Choroid plexus epithelial cell (primary cell): Measurements from ENCODE around the gene CELSR3.

ENCODE experiments used
- DNase-seq: peaks from one replicate; pipeline ENCODE4 v3.0.0-alpha.2; 2010; ENCODE audit warnings: low read depth
- H3K4me3 ChIP-seq: 2 replicates; pipeline ENCODE4 v1.5.1; 2011; ENCODE audit warnings: low read depth, mild to moderate bottlenecking, control low read depth, low read length, moderate library complexity
- TF ChIP-seq, protein P1 (sequence below): conservative IDR thresholded peaks from 2 replicates; pipeline ENCODE4 v1.5.1; 2011; ENCODE audit warnings: low read depth, mild to moderate bottlenecking, control low read depth, inconsistent platforms, low read length, moderate library complexity

CELSR3 gene

DNA sequence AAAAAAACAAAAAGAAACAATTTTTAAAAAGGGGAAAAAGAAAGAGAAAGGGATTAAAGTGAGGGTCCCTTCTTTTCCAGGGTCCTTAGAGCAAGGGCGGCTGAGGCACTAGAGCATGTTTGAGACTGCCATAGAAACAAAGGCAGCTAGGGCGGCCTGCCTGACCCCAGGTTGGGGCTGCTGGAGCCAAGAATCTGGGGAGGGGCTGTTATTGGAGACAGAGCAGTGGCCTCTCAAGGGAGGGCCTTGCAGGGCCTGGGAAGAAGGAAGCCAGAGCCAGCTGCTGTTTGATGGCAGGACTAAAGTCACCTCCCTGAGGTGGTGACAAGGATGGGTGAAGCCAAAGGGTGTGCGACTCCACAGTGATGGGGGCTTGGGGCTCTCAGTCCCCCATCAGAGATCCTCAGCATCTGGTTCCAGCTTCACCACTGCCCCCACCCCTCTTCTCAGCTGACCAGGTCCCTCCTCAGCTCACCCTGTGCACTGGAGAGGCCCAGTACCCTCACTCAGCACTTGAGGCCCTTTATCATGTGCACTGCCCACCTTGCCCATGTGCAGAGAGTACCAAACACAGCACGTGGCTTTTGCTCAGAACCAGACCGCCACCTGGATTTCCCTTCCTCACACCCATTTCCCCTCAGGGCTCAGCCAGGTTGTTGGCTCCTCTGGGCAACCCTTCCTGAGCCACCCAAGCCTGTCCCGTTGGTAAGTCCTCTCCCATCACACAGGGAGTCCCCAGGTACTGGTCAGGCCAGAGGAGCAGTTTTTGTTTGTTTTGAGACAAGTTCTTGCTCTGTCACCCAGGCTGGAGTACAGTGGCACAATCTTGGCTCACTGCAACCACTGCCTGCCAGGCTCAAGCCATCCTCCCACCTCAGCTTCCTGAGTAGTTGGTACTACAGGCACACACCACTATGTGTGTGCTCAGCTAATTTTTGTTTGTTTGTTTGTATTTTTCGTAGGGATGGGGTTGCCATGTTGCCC is 42.9 kb downstream of the CELSR3 start:
- DNase-seq = no peak
- TF ChIP-seq, protein P1, sequence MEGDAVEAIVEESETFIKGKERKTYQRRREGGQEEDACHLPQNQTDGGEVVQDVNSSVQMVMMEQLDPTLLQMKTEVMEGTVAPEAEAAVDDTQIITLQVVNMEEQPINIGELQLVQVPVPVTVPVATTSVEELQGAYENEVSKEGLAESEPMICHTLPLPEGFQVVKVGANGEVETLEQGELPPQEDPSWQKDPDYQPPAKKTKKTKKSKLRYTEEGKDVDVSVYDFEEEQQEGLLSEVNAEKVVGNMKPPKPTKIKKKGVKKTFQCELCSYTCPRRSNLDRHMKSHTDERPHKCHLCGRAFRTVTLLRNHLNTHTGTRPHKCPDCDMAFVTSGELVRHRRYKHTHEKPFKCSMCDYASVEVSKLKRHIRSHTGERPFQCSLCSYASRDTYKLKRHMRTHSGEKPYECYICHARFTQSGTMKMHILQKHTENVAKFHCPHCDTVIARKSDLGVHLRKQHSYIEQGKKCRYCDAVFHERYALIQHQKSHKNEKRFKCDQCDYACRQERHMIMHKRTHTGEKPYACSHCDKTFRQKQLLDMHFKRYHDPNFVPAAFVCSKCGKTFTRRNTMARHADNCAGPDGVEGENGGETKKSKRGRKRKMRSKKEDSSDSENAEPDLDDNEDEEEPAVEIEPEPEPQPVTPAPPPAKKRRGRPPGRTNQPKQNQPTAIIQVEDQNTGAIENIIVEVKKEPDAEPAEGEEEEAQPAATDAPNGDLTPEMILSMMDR = no peak
- no peak overlapping the region for H3K4me3 ChIP-seq

DNA sequence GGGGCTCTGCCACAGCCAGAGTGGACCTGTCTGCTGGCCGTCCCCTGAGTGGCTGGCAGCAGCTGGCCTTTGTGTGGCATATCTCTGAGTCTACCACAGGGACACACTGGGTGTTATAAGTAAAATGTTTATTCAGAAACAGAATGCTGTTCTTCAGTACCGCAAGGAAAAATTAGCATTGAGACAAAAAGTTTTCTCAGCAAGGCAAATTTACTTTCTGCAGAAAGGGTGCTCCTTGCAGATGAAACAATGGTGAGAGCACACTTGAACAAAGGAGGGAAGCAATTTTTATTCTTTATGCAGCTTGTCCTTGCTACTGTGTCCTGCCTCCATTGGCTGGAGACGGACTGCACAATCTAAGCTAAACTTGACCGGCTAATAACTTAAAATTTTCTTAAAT is 45.1 kb downstream of the CELSR3 start:
- H3K4me3 ChIP-seq = no peak overlapping the region
- TF ChIP-seq, protein P1 = no peak
- DNase-seq = peak; percentile 14

DNA sequence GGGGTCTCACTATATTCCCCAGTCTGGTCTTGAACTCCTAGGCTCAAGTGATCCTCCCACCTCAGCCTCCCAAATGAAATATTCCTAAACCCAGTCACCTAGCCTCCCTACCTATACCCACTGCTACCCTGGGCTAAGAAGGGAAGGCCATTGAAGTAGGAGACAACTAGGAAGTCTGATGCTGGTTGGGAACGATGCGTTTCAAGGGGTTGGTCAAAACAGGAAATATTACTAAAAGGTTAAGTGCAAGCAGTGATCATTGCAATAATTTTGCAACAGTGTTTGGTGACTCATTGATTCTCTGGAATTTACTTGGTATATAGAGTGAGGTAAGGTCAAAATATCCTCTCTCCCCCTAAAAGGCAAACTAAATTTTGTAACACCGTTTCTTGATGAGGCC is 48.6 kb downstream of the CELSR3 start:
- no peak overlapping the region for H3K4me3 ChIP-seq
- TF ChIP-seq, protein P1 = no peak
- peak; percentile 84 for DNase-seq

DNA sequence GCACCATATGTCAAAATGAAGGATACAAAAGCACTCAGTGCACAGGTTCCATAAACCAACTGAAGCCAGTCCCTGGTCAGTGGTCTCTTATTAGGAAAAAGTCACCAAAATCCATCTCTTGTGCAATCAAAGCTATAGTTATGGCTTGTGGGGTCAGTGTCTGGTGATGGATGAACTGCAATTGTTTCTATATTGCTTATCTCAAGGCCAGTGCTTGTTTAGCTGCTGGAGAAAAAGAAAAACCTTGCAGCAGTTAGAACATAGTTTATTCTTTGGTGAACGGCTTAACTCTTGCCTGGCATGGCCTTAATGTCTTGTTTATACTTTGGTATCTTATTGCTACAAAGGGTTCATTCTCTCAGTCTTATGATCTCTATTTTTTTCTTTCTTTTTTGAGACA is 50.4 kb downstream of the CELSR3 start:
- TF ChIP-seq, protein P1 = no peak
- no peak overlapping the region for H3K4me3 ChIP-seq
- DNase-seq = no peak

DNA sequence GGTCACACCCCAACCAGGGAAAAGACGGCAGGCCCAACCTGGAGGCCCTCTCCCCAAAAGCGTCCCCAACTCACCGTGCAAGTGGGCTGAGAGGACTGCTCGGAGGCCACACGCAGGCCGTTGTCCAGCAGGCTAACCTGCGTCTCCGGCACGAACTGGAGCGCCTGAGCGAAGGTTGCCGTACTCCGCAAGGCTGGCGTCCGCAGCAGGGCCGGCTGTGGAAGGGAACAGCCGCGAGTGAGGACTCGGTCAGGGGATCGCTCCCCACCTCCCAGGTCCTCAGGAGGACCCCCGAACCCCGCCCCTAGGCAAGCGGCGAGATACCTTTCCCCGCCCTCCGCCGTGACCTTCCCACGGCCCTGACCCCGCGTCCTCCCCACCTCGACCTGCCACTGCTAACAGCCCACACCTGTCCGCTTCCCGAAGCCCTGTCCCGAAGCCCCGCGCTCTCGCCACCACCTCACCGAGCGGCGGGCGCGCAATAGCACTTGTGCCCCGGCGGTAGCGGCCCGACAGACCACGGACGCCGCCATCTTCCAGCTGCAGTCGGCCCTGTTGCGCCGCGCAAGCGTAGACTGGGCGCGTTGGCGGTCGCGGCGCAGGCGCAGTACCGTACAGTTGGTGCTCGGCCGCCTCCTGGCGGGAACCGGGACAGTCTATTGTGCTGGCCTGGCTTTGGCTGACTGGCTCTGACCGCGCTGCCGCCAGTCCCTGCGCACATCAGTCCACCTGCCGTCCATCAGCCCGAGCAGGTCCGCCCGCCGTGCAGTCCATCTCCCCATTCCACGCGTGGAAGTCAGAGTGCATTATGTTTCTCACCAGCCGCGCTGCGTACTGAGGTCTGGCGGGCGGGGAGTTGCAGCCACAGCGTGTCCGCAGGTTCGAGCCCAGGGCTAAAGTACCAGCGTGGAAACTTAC is 53.3 kb downstream of the CELSR3 start, which contains the start of gene UQCRC1:
UQCRC1 (minus strand) TSS at position 559 of the 918 bp plus-strand sequence; CDS start at position 533, 26 bp downstream.
- H3K4me3 ChIP-seq = peak within 1 kb of the TSS; percentile 100
- TF ChIP-seq, protein P1 = peak; percentile 74
- DNase-seq = peak; percentile 96

DNA sequence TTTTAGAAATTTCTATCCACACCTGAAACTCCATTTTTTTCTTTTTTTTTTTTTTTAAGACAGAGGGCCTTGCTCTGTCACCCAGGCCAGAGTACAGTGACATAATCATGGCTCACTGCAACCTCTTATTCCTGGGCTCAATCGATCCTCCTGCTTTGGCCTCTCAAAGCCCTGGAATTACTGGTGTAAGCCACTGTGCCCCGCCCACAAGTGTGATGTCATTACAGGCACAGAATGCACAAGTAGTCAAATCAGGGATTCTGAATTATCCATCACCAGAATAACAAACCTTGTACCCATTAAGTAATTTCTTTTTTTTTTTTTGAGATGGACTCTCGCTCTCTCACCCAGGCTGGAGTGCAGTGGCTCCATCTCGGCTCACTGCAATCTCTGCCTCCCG is 55.2 kb downstream of the CELSR3 start:
- no peak overlapping the region for H3K4me3 ChIP-seq
- DNase-seq = no peak
- TF ChIP-seq, protein P1 = no peak
